ENCODE data around the gene TRAPPC6A. TPM values are rescaled to one million over a fixed set of nuclear protein-coding genes. Genes with fewer than 3 reads are reported as not detected.

The TRAPPC6A gene
- total and polyA plus RNA-seq, 9 of the 15 experiments (the other 6 are each of a cell fraction or from before 2014, with no cell fraction given) = 0.82 to 23.6 (median 11.6) TPM

DNA sequence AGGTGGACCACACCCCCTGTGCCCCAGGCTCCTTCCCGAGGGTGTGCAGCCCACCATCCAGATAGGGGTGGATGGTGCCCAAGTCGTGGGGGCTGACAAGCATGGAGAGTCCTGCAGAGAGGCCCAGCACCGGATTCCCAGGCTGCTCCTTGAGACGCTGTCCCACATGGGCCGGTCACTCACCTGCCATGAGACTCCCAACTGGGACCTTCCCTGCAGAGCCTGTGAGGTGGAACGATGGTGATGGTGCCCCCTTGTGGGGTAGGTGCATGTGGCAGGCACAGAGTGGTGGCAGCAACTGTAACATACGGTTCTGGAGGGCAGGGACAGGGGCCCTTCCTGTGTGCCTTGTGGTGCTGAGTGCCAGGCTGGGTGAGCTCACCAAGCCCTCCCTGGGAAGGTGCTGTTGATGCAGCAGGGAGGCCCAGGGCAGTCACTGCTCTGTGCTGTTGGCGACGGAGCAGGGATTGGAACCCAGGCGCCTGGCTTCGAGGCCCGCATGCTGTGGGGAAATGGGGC is 52.0 kb downstream of the TRAPPC6A start (continued):
- TF ChIP-seq, protein P1, sequence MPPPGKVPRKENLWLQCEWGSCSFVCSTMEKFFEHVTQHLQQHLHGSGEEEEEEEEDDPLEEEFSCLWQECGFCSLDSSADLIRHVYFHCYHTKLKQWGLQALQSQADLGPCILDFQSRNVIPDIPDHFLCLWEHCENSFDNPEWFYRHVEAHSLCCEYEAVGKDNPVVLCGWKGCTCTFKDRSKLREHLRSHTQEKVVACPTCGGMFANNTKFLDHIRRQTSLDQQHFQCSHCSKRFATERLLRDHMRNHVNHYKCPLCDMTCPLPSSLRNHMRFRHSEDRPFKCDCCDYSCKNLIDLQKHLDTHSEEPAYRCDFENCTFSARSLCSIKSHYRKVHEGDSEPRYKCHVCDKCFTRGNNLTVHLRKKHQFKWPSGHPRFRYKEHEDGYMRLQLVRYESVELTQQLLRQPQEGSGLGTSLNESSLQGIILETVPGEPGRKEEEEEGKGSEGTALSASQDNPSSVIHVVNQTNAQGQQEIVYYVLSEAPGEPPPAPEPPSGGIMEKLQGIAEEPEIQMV (tag; conservative IDR thresholded peaks at IDR 0.05; ENCODE audit: low read depth) = no peak
- no peak for TF ChIP-seq CCNT2 (IDR thresholded peaks at IDR 0.05; ENCODE audit: borderline replicate concordance, extremely low read depth, insufficient read length, low read depth, low read length)
- 0 out of 2 replicates have a peak, but pooled peaks have one; percentile 16 for TF ChIP-seq CEBPG (CRISPR knock-in tag; IDR thresholded peaks at IDR 0.05)
- TF ChIP-seq CEBPG (tag; conservative IDR thresholded peaks at IDR 0.05 in 1 of 2, IDR thresholded peaks at IDR 0.05 in 1 of 2) = no peak
- TF ChIP-seq ZNF354B (CRISPR knock-in tag; IDR thresholded peaks at IDR 0.05) = no peak
- TF ChIP-seq MEF2A (IDR thresholded peaks at IDR 0.05; ENCODE audit: control insufficient read depth, low read depth, low read length) = no peak
- no peak for TF ChIP-seq CEBPB (tag; IDR thresholded peaks at IDR 0.05)
- peak; percentile 43; the same call in 1 of the 2 replicates for TF ChIP-seq RB1 (IDR thresholded peaks at IDR 0.05; ENCODE audit: low read depth)
- no peak for TF ChIP-seq ZNF24 (IDR thresholded peaks at IDR 0.05)
- TF ChIP-seq, protein P2, sequence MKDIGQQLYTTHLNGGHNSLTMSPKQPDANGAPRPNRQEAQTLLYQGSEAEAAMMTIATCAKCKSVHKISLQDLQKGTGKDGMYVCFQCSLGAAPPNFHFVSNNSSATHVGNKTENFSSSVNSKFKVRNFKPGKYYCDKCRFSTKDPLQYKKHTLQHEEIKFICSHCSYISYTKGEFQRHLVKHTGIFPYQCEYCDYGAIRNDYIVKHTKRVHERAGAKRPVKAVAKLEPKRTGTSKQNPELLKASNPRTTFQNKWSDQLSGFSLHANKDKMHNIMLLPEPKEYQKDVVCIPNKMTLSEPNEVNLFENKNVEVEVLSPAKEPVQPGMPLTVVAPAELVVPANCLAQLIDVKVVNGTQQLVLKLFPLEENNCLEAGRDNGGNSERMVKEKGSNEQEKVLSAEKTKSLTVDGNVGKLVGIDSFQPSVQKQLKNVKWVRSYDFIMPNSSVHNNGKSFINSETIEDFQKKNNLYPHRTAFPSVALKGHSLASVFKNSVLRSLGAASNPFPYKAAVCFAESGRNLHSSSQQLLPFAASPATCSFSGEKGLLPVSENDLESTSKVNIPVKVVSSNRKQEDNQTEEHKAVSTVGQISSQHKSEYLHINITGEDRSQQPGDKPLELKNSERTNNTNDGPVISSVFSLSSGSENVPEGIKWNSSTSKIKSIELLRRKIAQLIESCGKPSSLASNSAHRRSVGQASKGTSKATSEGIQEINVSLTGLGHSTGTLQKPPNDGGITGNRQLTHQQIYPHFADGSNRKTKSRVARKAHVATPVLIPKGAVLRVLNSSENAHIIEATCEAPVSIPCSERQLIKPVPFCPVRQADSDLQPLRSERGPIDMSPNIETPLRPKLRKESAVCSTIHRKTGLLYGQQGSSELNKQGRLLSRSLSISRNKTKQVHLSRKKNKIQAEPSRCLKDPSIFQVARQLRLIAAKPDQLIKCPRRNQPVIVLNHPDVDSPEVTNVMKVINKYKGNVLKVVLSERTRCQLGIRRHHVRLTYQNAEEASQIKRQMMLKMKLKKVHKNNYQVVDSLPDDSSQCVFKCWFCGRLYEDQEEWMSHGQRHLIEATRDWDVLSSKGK (CRISPR knock-in tag; IDR thresholded peaks at IDR 0.05) = no peak
- TF ChIP-seq, protein P3, sequence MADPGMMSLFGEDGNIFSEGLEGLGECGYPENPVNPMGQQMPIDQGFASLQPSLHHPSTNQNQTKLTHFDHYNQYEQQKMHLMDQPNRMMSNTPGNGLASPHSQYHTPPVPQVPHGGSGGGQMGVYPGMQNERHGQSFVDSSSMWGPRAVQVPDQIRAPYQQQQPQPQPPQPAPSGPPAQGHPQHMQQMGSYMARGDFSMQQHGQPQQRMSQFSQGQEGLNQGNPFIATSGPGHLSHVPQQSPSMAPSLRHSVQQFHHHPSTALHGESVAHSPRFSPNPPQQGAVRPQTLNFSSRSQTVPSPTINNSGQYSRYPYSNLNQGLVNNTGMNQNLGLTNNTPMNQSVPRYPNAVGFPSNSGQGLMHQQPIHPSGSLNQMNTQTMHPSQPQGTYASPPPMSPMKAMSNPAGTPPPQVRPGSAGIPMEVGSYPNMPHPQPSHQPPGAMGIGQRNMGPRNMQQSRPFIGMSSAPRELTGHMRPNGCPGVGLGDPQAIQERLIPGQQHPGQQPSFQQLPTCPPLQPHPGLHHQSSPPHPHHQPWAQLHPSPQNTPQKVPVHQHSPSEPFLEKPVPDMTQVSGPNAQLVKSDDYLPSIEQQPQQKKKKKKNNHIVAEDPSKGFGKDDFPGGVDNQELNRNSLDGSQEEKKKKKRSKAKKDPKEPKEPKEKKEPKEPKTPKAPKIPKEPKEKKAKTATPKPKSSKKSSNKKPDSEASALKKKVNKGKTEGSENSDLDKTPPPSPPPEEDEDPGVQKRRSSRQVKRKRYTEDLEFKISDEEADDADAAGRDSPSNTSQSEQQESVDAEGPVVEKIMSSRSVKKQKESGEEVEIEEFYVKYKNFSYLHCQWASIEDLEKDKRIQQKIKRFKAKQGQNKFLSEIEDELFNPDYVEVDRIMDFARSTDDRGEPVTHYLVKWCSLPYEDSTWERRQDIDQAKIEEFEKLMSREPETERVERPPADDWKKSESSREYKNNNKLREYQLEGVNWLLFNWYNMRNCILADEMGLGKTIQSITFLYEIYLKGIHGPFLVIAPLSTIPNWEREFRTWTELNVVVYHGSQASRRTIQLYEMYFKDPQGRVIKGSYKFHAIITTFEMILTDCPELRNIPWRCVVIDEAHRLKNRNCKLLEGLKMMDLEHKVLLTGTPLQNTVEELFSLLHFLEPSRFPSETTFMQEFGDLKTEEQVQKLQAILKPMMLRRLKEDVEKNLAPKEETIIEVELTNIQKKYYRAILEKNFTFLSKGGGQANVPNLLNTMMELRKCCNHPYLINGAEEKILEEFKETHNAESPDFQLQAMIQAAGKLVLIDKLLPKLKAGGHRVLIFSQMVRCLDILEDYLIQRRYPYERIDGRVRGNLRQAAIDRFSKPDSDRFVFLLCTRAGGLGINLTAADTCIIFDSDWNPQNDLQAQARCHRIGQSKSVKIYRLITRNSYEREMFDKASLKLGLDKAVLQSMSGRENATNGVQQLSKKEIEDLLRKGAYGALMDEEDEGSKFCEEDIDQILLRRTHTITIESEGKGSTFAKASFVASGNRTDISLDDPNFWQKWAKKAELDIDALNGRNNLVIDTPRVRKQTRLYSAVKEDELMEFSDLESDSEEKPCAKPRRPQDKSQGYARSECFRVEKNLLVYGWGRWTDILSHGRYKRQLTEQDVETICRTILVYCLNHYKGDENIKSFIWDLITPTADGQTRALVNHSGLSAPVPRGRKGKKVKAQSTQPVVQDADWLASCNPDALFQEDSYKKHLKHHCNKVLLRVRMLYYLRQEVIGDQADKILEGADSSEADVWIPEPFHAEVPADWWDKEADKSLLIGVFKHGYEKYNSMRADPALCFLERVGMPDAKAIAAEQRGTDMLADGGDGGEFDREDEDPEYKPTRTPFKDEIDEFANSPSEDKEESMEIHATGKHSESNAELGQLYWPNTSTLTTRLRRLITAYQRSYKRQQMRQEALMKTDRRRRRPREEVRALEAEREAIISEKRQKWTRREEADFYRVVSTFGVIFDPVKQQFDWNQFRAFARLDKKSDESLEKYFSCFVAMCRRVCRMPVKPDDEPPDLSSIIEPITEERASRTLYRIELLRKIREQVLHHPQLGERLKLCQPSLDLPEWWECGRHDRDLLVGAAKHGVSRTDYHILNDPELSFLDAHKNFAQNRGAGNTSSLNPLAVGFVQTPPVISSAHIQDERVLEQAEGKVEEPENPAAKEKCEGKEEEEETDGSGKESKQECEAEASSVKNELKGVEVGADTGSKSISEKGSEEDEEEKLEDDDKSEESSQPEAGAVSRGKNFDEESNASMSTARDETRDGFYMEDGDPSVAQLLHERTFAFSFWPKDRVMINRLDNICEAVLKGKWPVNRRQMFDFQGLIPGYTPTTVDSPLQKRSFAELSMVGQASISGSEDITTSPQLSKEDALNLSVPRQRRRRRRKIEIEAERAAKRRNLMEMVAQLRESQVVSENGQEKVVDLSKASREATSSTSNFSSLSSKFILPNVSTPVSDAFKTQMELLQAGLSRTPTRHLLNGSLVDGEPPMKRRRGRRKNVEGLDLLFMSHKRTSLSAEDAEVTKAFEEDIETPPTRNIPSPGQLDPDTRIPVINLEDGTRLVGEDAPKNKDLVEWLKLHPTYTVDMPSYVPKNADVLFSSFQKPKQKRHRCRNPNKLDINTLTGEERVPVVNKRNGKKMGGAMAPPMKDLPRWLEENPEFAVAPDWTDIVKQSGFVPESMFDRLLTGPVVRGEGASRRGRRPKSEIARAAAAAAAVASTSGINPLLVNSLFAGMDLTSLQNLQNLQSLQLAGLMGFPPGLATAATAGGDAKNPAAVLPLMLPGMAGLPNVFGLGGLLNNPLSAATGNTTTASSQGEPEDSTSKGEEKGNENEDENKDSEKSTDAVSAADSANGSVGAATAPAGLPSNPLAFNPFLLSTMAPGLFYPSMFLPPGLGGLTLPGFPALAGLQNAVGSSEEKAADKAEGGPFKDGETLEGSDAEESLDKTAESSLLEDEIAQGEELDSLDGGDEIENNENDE (IDR thresholded peaks at IDR 0.05; ENCODE audit: low read depth, low read length) = no peak
- peak; percentile 75; the same call in 1 of the 2 replicates for TF ChIP-seq XRCC5 (IDR thresholded peaks at IDR 0.05; ENCODE audit: low read depth, low read length)

All from K562 (cell line).